Heart right ventricle (tissue), 16 donors: Measurements from ENCODE around the gene JDP2. TPM values are rescaled to one million over a fixed set of nuclear protein-coding genes. Genes with fewer than 3 reads are reported as not detected.

Source experiments
- ATAC-seq, 8 donors: fragments of 200-7000 bp; cut with Tn5 transposase; one replicate each; pipeline ENCODE4 v1.9.1; 2020; ENCODE audit warnings: mild to moderate bottlenecking in 8 of 8, moderate library complexity in 8 of 8, moderate number of reproducible peaks in 1 of 8
- DNase-seq, 2 donors: peaks; one replicate each; pipeline ENCODE4 v3.0.0-alpha.2; 2020
- H3K27ac ChIP-seq, 10 donors: fragments of 200-600 bp; sonication (generic) in 2 of 10; one replicate each; pipeline versions ENCODE4 v1.5.0 to v1.8.0; 2020 to 2022; ENCODE audit warnings: mild to moderate bottlenecking in 3 of 10
- H3K27me3 ChIP-seq, 7 donors: fragments of 200-600 bp; one replicate each; pipeline ENCODE4 v1.8.0; 2021 to 2022; ENCODE audit warnings: mild to moderate bottlenecking in 2 of 7
- H3K36me3 ChIP-seq, 9 donors: fragments of 200-600 bp; sonication (generic) in 1 of 9; one replicate each; pipeline versions ENCODE4 v1.5.0 to v1.8.0; 2020 to 2022; ENCODE audit warnings: mild to moderate bottlenecking in 2 of 9
- H3K4me1 ChIP-seq, 9 donors: fragments of 200-600 bp; sonication (generic) in 1 of 9; one replicate each; pipeline versions ENCODE4 v1.5.0 to v1.8.0; 2020 to 2022; ENCODE audit warnings: mild to moderate bottlenecking in 4 of 9
- H3K4me3 ChIP-seq, 10 donors: fragments of 200-600 bp; sonication (generic) in 2 of 10; one replicate each; pipeline versions ENCODE4 v1.5.0 to v1.8.0; 2020 to 2022; ENCODE audit warnings: mild to moderate bottlenecking in 7 of 10, moderate library complexity in 2 of 10
- H3K9me3 ChIP-seq, 11 donors: fragments of 200-600 bp in 10 of 11; sonication (generic) in 2 of 11; one replicate each; pipeline versions ENCODE4 v1.5.0 to v1.8.0; 2013 to 2022; ENCODE audit warnings: mild to moderate bottlenecking in 2 of 11, control low read depth in 1 of 11, moderate library complexity in 1 of 11
- WGBS, 2 donors: extraction: QIAGEN DNeasy Blood & Tissue Kit; methylation state at CpG; one replicate each; pipeline ENCODE4 v1.1.7; 2013; ENCODE audit warnings: inconsistent platforms in 1 of 2; 5-methylcytosine and 5-hydroxymethylcytosine counted together
- intact Hi-C, 10 donors: fragments of 100-400 bp; cut with DNase I; formaldehyde crosslinking; loops; one replicate each; pipeline versions ENCODE4 v1.11.1 to v1.14.2; 2022
- polyA plus RNA-seq, 2 donors: library from polyadenylated mRNA; stranded (reverse); fragments of 200-250 nt; gene quantifications; one replicate each; pipeline ENCODE4 v1.2.3, GENCODE V29; 2013
- total RNA-seq, 10 donors: library from RNA; stranded (reverse); fragmentation: NEBNext Ultra II Directional in 3 of 10; extraction: Animal tissue kit (Norgen Biotek cat#: 25700) in 3 of 10; gene quantifications; one replicate each; pipeline versions ENCODE4 v1.2.1 to v1.2.4, GENCODE V29; 2021 to 2023
- TF ChIP-seq, protein P1 (sequence below), 9 donors: fragments of 200-600 bp; sonication (generic) in 2 of 9; IDR thresholded peaks; one replicate each; pipeline versions ENCODE4 v1.5.0 to v1.8.0; 2021 to 2022; ENCODE audit warnings: antibody characterized with exemption in 9 of 9, mild to moderate bottlenecking in 5 of 9, moderate library complexity in 1 of 9
- donor health status: Arrhythmogenic right ventricular cardiomyopathy.
- donor health status: ischemic (EF 13 %, LVEDD 7.1; RV severe dilation, severe dysfunction).
- donor health status: healthy with polysubstance abuse.
- donor health status: DM: no; HTN: yes; CAD: no.
- donor health status: DM: no; HTN: no; CAD: no.
- donor health status: ischemic (EF 25% LVEDD 6.9; RV normal size, moderate dysfunction).
- donor health status: ischemic (EF 25% LVEDD 5.7; RV mildly dilated, moderate dysfunction).
- donor health status: healthy.
- donor health status: DM: yes; HTN: yes; CAD: no.
- donor health status: Ischemic cardiomyopathy.
- donor health status: ischemic (EF 35%, LVEDD 5.7; RV mildly dilated, moderate dysfunction).
- donor health status: nonischemic (EF 11% LVEDD 7.7; RV severe dilation, severe dysfunction).
- donor health status: DM: yes; HTN: yes; CAD: no.
- donor health status: PGD.
- donor health status: ischemic (EF 29% LVEDD 5.4; RV normal size, mild dysfunction).
- donor health status: nonischemic (EF 23%, LVEDD 6.1; RV moderate dilation, normal function).

JDP2 gene
- total and polyA plus RNA-seq, 12 donors: 12.3 to 44.0 (median 17.3) TPM

DNA sequence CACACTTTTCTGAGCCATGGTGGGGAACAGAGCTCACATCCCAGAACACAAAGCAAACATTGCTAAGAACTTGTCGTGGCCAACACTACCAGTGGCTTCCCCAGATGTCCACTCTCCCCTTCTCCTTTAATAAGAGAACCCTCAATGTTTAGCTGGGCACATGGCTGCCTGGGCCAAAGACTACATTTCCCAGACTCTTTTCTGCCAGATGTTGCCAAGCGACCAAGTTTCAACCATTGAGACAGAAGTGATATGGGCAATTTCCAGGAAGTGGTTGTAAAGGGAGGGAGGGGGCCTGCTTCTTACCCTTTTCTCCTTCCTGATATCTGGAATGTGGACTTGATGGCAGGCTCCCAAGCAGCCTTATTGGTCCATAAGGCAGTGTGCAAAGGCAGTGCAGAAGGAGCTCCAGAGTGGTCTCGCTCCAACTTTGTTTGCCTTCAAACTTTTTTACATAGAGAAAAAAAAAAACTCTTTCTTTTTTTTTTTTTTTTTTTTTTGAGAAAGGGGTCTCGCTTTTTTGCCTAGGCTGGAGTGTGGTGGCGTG is 24.9 kb upstream of the JDP2 start:
- WGBS, 2 donors: 95 to 98% methylated on average over 5 of the region's 5 CpGs
- H3K36me3 ChIP-seq: no peaks in the 10 kb centered on the region
- peaks cover 0 to 9% (median 0%) of the 10 kb centered on the region in 11 donors for H3K9me3 ChIP-seq
- ATAC-seq (no peak), DNase-seq (no peak)
- H3K4me3 ChIP-seq: no peak overlapping the region
- no peaks in the 10 kb centered on the region for H3K27me3 ChIP-seq
- intact Hi-C loops: no loop called here
- TF ChIP-seq, protein P1, sequence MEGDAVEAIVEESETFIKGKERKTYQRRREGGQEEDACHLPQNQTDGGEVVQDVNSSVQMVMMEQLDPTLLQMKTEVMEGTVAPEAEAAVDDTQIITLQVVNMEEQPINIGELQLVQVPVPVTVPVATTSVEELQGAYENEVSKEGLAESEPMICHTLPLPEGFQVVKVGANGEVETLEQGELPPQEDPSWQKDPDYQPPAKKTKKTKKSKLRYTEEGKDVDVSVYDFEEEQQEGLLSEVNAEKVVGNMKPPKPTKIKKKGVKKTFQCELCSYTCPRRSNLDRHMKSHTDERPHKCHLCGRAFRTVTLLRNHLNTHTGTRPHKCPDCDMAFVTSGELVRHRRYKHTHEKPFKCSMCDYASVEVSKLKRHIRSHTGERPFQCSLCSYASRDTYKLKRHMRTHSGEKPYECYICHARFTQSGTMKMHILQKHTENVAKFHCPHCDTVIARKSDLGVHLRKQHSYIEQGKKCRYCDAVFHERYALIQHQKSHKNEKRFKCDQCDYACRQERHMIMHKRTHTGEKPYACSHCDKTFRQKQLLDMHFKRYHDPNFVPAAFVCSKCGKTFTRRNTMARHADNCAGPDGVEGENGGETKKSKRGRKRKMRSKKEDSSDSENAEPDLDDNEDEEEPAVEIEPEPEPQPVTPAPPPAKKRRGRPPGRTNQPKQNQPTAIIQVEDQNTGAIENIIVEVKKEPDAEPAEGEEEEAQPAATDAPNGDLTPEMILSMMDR (IDR thresholded peaks at IDR 0.05): no peak
- H3K4me1 ChIP-seq: peaks cover 14 to 36% (median 28%) of the 10 kb centered on the region in 9 donors
- no peak overlapping the region for H3K27ac ChIP-seq

DNA sequence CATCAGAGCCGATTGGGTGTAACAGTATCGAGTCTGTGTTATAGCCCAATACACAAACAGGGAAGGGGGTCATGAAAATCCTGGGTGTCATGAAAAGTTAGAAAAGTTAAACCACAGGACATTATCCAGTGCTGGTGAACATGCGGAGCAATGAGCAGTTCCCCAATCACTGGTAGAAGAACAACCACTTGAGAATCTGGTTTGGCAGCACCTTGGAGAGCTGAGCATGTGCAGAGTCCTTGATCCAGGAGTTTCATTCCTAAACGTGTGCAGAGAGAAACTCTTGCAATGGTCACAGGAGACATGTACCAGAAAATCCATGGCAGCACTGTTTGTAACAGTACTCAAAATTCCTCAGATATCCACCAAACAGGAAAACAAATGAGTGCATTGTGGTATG is 23.0 kb upstream of the JDP2 start:
- ATAC-seq: no peak

DNA sequence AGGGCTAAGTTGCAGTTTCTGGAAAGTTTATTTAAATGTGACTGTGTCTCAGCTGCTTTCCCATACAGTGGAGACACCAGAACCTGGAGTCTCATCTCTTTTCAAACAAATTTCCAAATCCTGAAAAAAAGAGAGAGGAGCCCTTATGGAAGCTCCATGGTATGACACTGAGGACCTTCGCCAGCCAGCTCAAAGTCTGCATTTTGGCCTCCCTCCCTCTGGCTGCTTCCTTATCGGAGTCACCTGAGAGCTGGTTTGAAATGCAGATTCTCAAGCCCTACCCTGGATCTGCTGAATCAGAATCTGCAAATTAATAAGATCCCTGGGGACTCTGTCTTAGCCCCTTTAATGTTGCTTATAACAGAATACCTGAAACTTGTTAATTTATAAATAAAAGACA is 21.7 kb upstream of the JDP2 start:
- intact Hi-C loops: no loop called here
- DNase-seq (no peak), ATAC-seq (no peak)
- Histone ChIP-seq H3K9me3 (no peaks in the 10 kb centered on the region), H3K36me3 (no peaks in the 10 kb centered on the region), H3K27me3 (no peaks in the 10 kb centered on the region), H3K27ac (no peak overlapping the region), H3K4me1 (peaks cover 3 to 22% (median 12%) of the 10 kb centered on the region in 9 donors), H3K4me3 (no peak overlapping the region)
- TF ChIP-seq, protein P1 (IDR thresholded peaks at IDR 0.05): no peak
- WGBS, 2 donors: 87 to 91% methylated on average over 2 of the region's 2 CpGs

More for the DNA sequence above, 23.0 kb upstream of the JDP2 start:
- no peaks in the 10 kb centered on the region for H3K9me3 ChIP-seq
- TF ChIP-seq, protein P1 (IDR thresholded peaks at IDR 0.05): no peak
- H3K27ac ChIP-seq: no peak overlapping the region
- H3K36me3 ChIP-seq: no peaks in the 10 kb centered on the region
- DNase-seq: no peak
- intact Hi-C loops: no loop called here
- WGBS, 2 donors: 75 to 78% methylated on average over 4 of the region's 4 CpGs
- no peak overlapping the region for H3K4me3 ChIP-seq
- H3K4me1 ChIP-seq: peaks cover 13 to 30% (median 23%) of the 10 kb centered on the region in 9 donors
- no peaks in the 10 kb centered on the region for H3K27me3 ChIP-seq

DNA sequence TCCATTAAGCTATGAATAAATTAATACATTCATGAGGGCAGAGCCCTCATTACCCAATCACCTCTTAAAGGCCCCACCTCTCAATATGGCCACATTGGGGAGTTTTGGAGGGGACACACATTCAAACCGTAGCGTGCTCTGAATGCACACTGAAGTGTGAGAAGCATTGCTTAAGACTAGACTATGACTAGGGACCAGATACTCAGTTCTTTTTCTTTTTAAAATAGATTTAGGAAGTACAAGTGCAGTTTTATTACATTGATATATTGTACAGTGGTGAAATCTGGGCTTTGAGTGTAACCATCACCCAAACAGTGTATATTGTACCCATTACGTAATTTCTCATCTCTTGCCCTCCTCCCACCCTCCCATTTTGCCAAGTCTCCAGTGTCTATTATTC is 21.0 kb upstream of the JDP2 start:
- DNase-seq (no peak), ATAC-seq (no peak)
- Histone ChIP-seq H3K9me3 (no peaks in the 10 kb centered on the region), H3K36me3 (no peaks in the 10 kb centered on the region), H3K4me1 (peaks cover 3 to 22% (median 8%) of the 10 kb centered on the region in 9 donors), H3K27ac (no peak overlapping the region), H3K27me3 (no peaks in the 10 kb centered on the region), H3K4me3 (no peak overlapping the region)
- intact Hi-C loops: no loop called here
- TF ChIP-seq, protein P1 (IDR thresholded peaks at IDR 0.05): no peak
- 89 to 91% methylated on average over 3 of the region's 3 CpGs for WGBS, 2 donors
